Measurements from ENCODE around the gene NFX1.

DNA sequence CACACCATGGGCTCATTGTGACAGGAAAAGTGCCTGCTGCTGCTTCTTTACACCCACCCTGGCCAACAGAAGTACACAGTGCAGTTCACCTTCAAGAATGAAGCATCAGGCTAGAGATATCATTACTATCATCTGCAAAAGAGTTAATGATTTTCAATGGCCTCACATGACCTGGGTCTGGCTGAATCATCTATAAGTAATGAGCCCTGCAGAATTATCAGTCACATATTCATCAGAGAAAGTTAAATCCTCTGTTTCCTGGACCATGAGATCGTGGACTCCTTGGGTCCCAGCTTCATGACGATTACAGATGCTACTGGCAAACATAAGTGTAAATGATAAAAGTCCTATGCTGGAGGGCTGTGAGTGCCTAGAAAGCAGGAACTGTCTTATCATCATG lies 34.1 kb upstream of the NFX1 start:
- TF ChIP-seq GATA3 (IDR thresholded peaks at IDR 0.05; ENCODE audit: low read depth, low read length): no peak
- TF ChIP-seq GATA2 (IDR thresholded peaks at IDR 0.05; ENCODE audit: low read depth, low read length): no peak

All from SH-SY5Y (cell line).